OCI-LY3 (cell line): ENCODE data around the gene EHBP1.

ENCODE experiments used
- H2AFZ ChIP-seq: fragments of 200-600, 300-600 bp; shearing (Covaris generic); 2 replicates; pipeline ENCODE4 v1.6.0; 2014; ENCODE audit warnings: antibody characterized with exemption, low read depth, low read length
- H3K27ac ChIP-seq: fragments of 200-600, 300-600 bp; sonication (generic); 2 replicates; pipeline ENCODE4 v1.5.1; 2014; ENCODE audit warnings: mild to moderate bottlenecking, low read length, moderate library complexity, mixed read lengths
- H3K27me3 ChIP-seq: fragments of 200-600, 300-600 bp; sonication (generic); 2 replicates; pipeline ENCODE4 v1.6.1; 2014; ENCODE audit warnings: low read depth, low read length, mixed read lengths
- H3K36me3 ChIP-seq: fragments of 200-600, 300-600 bp; sonication (generic); replicated peaks from 2 replicates; pipeline ENCODE3; 2014; ENCODE audit warnings: low read depth, low read length, mixed read lengths
- H3K4me1 ChIP-seq: fragments of 300-600, 200-600 bp; sonication (generic); 2 replicates; pipeline ENCODE4 v1.6.1; 2014; ENCODE audit warnings: low read length, mixed read lengths
- H3K4me2 ChIP-seq: fragments of 200-600, 300-600 bp; sonication (generic); 2 replicates; pipeline ENCODE4 v1.6.1; 2014; ENCODE audit warnings: low read length, mixed read lengths
- H3K4me3 ChIP-seq: fragments of 300-600, 200-600 bp; sonication (generic); 2 replicates; pipeline ENCODE4 v1.5.1; 2014; ENCODE audit warnings: antibody characterized with exemption, mild to moderate bottlenecking, low read length, moderate library complexity
- H3K79me2 ChIP-seq: fragments of 300-600, 200-600 bp; shearing (Covaris generic); 2 replicates; pipeline ENCODE4 v1.6.1; 2014; ENCODE audit warnings: mild to moderate bottlenecking, low read length, mixed read lengths
- H3K9ac ChIP-seq: fragments of 300-600, 200-600 bp; shearing (Covaris generic); 2 replicates; pipeline ENCODE4 v1.6.0; 2014; ENCODE audit warnings: mild to moderate bottlenecking, low read length, moderate library complexity
- H3K9me3 ChIP-seq: fragments of 200-600, 300-600 bp; shearing (Covaris generic); 2 replicates; pipeline ENCODE4 v1.6.1; 2014; ENCODE audit warnings: low read length, mixed read lengths; ENCODE audit not compliant: insufficient read depth
- H4K20me1 ChIP-seq: fragments of 200-600, 300-600 bp; sonication (generic); 2 replicates; pipeline ENCODE4 v1.6.1; 2016; ENCODE audit warnings: low read length, mixed read lengths; ENCODE audit not compliant: insufficient read depth
- CTCF ChIP-seq: fragments of 200-600, 300-600 bp; sonication (generic); IDR thresholded peaks from 2 replicates; pipeline ENCODE4 v1.5.1; 2014; ENCODE audit warnings: antibody characterized with exemption, low read length, low read depth
- EZH2phosphoT487 ChIP-seq: fragments of 200-600 bp; shearing (Covaris generic); IDR thresholded peaks from 2 replicates; pipeline ENCODE4 v1.6.1; 2018; ENCODE audit warnings: antibody characterized with exemption, mixed run types, low read depth

EHBP1 gene

GRCh38 chr2:62803961-62804360 lies 98.4 kb downstream of the EHBP1 start:
- Histone ChIP-seq H3K9ac (no peak overlapping the region), H3K79me2 (no peaks in the 10 kb centered on the region), H3K4me2 (no peak overlapping the region), H4K20me1 (no peaks in the 10 kb centered on the region), H3K36me3 (no peaks in the 10 kb centered on the region), H3K4me3 (no peak overlapping the region), H2AFZ (no peak overlapping the region), H3K27ac (no peak overlapping the region), H3K9me3 (no peaks in the 10 kb centered on the region), H3K4me1 (no peaks in the 10 kb centered on the region), H3K27me3 (no peaks in the 10 kb centered on the region)
- TF ChIP-seq CTCF (no peak), EZH2phosphoT487 (no peak)

GRCh38 chr2:62806231-62806630 lies 100.7 kb downstream of the EHBP1 start:
- H3K4me1 ChIP-seq, result no peaks in the 10 kb centered on the region
- H3K36me3 ChIP-seq, result no peaks in the 10 kb centered on the region
- no peak overlapping the region for H2AFZ ChIP-seq
- no peaks in the 10 kb centered on the region for H3K79me2 ChIP-seq
- H3K9me3 ChIP-seq, result no peaks in the 10 kb centered on the region
- no peaks in the 10 kb centered on the region for H3K27me3 ChIP-seq
- no peak for TF ChIP-seq CTCF
- no peak for TF ChIP-seq EZH2phosphoT487
- no peaks in the 10 kb centered on the region for H4K20me1 ChIP-seq
- H3K9ac ChIP-seq, result no peak overlapping the region
- no peak overlapping the region for H3K4me3 ChIP-seq
- no peak overlapping the region for H3K4me2 ChIP-seq
- no peak overlapping the region for H3K27ac ChIP-seq

- no peaks in the 10 kb centered on the region for H3K4me1 ChIP-seq
- no peaks in the 10 kb centered on the region for H3K9me3 ChIP-seq
- H3K4me2 ChIP-seq, result no peak overlapping the region
- no peaks in the 10 kb centered on the region for H3K27me3 ChIP-seq
- no peak for TF ChIP-seq CTCF
- no peak for TF ChIP-seq EZH2phosphoT487
- no peak overlapping the region for H3K27ac ChIP-seq
- no peaks in the 10 kb centered on the region for H4K20me1 ChIP-seq
- no peaks in the 10 kb centered on the region for H3K36me3 ChIP-seq
- H3K9ac ChIP-seq, result no peak overlapping the region
- no peak overlapping the region for H3K4me3 ChIP-seq
- no peak overlapping the region for H2AFZ ChIP-seq
- H3K79me2 ChIP-seq, result no peaks in the 10 kb centered on the region
Measured at GRCh38 chr2:62808554-62808953, 103.0 kb downstream of the EHBP1 start.

- TF ChIP-seq EZH2phosphoT487 (no peak), CTCF (no peak)
- Histone ChIP-seq H3K27ac (no peak overlapping the region), H3K79me2 (no peaks in the 10 kb centered on the region), H3K9me3 (no peaks in the 10 kb centered on the region), H3K9ac (no peak overlapping the region), H3K27me3 (no peaks in the 10 kb centered on the region), H2AFZ (no peak overlapping the region), H3K4me3 (no peak overlapping the region), H3K36me3 (no peaks in the 10 kb centered on the region), H3K4me2 (no peak overlapping the region), H4K20me1 (no peaks in the 10 kb centered on the region), H3K4me1 (no peaks in the 10 kb centered on the region)
Measured at GRCh38 chr2:62811086-62811485, 105.6 kb downstream of the EHBP1 start.
